ENCODE data around the gene TULP3.
A peak's percentile ranks its signal among the peaks of the same experiment; 100 is the strongest.
"Not testable (repeated sequence)": the region's sequence is repeated elsewhere in the genome, so short reads cannot be mapped to it uniquely, and the experiment has no call there.

The TULP3 gene

DNA sequence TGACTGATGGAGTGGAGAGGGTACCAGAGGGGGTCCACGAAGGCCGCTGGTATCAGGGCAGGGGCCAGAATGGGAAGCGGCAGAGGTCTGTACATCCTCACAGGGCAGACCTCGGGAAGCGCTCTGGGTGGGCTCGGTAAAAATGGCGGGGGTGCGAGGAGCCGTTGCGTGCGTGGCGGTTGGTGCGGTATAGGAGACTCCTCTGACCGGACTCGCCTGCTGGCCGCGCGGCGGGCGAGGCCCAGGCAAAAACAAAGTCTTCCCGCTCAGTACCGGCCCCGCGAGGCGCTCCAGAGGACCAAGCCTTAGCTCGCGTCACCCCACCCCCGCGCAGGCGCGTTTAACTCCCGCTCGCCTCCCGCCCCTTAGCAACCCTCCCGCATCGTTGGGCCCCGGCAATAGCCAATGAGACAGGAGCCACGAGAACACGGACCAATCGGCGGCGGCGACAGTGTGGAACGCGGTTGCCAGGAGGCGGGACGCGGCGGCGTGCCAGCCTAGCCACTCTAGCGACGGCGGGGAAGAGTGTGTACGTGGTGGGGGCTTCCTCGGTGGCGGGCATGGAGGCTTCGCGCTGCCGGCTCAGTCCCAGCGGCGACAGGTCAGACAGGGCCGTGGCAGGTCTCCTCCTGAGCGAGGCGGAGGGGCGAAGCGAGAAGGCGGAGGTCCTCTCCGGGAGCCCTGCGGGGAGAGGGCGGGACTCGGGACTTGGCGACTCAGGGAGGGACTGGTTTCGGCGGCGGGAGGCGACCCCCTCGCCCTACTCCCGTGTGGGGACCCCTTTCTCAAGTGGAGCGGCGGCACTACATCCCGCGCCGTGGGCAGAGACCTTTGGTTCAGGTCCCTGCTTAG lies at the start of gene TULP3:
Gene TULP3, plus strand, starts transcription at position 504 of the 852 bp plus-strand sequence. Its CDS starts 57 bp downstream, at position 561.
- peak; percentile 94 to 95 for DNase-seq (ENCODE audit: low read depth in 2 of 2)

GRCh38 chr12:2841056-2841650 lies 49.5 kb upstream of the TULP3 start:
- DNase-seq (ENCODE audit: low read depth in 2 of 2), result no peak

GRCh38 chr12:2842948-2843347 lies 47.7 kb upstream of the TULP3 start:
- DNase-seq (ENCODE audit: low read depth in 2 of 2), result no peak

- no peak for DNase-seq (ENCODE audit: low read depth in 2 of 2)
These were observed 45.9 kb upstream of the TULP3 start for GRCh38 chr12:2844786-2845185.

- DNase-seq (ENCODE audit: low read depth in 2 of 2), result no peak
These were observed 45.4 kb upstream of the TULP3 start for GRCh38 chr12:2845280-2845679.

GRCh38 chr12:2851931-2852330 lies 38.8 kb upstream of the TULP3 start:
- no peak for DNase-seq (ENCODE audit: low read depth in 2 of 2)

- DNase-seq (ENCODE audit: low read depth in 2 of 2), result peak in 1 of 2 donors; percentile 15
These were observed 37.1 kb upstream of the TULP3 start for GRCh38 chr12:2853626-2854025.

GRCh38 chr12:2854669-2855453 lies 35.8 kb upstream of the TULP3 start:
- no peak for DNase-seq (ENCODE audit: low read depth in 2 of 2)

GRCh38 chr12:2855546-2855945 lies 35.1 kb upstream of the TULP3 start:
- no peak for DNase-seq (ENCODE audit: low read depth in 2 of 2)

DNA sequence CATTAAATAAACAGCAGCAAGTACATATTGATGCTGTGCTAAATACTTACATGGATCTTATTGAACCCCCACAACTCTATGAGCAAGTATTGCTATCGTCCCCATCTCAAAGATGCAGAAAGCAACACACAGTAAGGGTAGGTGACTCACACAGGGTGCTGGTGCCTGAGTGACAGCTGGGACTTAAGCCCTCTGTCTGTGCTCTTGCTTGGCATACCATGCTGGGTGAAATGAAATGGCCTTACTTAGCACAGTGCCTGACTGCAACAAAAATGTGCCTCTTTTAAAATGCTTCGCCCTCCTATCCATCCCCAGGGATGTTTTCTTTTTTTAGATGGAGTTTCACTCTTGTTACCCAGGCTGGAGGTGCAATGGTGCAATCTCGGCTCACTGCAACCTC lies 34.6 kb upstream of the TULP3 start:
- no peak for DNase-seq (ENCODE audit: low read depth in 2 of 2)

DNA sequence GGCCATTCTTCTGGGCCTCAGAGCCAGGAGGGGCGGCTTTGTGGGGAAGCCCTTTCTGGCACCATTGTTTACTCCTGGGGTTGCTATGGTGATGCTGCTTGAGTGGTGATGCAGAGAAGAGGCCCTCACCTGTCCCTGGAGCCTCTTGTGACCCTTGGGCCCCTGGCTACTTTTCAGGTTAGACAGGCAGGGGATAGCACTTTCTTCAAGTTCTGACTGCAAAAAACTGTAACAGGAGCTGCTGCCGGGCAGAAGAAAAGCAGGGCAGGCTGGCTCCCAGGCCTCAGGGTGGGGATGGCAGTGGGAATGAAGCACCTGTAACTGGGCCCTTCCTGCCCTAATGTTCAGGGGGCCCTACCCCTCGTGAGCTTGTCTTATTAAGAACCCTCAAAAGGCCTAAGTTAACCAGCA lies 33.7 kb upstream of the TULP3 start, which contains the start of gene TEX52:
Gene TEX52, minus strand, starts transcription at position 19 of the 411 bp plus-strand sequence. Its CDS starts 13 bp downstream, at position 6.
- DNase-seq (ENCODE audit: low read depth in 2 of 2), result no peak

DNA sequence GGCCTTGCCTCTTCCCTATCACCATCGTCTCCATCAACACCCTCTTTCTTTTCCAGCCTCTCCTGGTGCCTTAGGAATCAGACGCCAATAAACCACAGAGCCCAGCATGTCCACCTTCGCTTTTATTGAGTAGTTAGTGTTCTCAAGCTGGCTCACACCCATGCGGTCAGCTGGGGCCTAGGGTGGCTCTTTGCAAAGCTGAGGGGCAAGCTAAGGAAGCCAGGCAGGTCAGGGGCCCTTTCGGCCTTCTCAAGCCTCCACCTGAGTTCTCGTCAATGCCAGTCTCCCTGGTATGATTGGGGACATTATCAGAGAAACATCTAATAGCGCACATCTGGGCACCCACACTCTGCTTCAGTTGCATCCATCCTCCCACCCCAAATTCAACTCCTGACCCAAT lies 33.1 kb upstream of the TULP3 start:
- no peak for DNase-seq (ENCODE audit: low read depth in 2 of 2)

DNA sequence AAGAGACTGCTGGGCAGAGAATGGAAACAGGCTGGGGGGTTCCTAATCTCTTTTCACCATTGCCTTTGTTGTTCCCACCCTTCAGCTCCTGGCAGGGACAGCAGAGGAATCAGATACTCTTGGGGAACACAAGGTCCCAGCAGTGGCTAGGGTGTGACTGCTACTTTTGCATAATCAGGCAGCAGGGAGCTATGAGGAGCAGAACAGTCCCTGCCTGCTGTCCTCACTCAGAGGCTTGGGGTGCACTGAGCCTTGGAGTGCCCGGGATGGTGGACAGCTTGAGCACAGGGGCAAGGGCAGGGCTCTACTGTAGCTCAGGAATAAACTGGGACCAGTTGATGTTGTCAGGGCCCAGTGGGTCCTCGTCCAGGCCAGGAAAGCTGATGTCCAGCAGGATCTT lies 32.4 kb upstream of the TULP3 start:
- DNase-seq (ENCODE audit: low read depth in 2 of 2), result no peak

- DNase-seq (ENCODE audit: low read depth in 2 of 2), result no peak
These were observed 31.7 kb upstream of the TULP3 start for GRCh38 chr12:2858944-2859421.

DNA sequence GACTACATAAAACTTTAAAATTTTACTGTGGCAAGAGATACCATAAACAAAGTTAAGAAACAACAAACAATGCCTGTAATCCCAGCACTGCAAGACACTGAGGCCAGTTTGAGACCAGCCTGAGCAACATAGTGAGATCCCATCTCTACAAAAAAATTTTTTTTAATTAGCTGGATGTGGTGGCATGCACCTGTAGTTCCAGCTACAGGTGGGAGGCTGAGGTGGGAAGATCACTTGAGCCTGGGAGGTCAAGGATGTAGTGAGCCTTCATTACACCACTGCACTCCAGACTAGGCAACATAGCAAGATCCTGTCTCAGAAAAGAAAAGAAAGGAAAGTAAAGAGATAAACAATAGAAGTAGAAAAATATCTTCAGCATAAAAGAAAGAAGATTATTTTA lies 30.5 kb upstream of the TULP3 start:
- no peak for DNase-seq (ENCODE audit: low read depth in 2 of 2)

GRCh38 chr12:2862876-2863275 lies 27.8 kb upstream of the TULP3 start:
- no peak for DNase-seq (ENCODE audit: low read depth in 2 of 2)

DNA sequence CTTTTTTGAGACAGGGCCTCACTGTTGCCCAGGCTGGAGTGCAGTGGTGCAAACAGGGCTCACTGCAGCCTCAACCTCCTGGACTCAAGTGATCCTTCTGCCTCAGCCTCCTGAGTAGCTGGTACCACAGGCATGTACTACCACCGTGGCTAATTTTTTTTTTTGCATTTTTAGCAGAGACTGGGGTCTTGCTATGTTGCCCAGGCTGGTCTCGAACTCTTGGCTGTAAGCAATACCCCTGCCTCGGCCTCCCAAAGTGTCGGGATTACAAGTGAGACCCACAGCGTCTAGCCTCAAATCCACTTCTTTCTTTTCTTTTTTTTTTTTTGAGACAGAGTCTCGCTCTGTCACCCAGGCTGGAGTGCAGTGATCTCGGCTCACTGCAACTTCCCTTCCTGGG lies 27.3 kb upstream of the TULP3 start:
- DNase-seq (ENCODE audit: low read depth in 2 of 2), result not testable (repeated sequence)

DNA sequence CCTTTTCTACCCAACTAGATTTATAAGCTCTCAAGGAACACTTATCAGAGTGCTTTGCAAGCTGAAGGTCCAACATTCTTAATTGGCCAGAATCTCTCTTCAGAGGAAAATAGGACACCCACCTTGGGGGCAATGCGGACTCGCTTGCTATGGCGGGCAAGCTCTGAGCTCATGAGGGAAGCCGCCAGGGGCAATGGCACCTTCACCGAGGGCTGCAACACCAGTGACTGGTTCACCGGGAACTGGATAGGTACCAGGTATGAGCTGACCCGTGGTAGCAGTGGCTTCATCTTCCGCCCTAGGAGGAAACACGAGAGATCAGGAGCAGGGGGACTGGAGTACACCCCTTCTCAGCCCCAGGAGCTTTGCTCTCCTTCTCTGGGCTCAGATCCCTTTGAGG lies 26.5 kb upstream of the TULP3 start:
- DNase-seq (ENCODE audit: low read depth in 2 of 2), result no peak

- not testable (repeated sequence) for DNase-seq (ENCODE audit: low read depth in 2 of 2)
These were observed 21.6 kb upstream of the TULP3 start for GRCh38 chr12:2868986-2869632.

- DNase-seq (ENCODE audit: low read depth in 2 of 2), result peak in 1 of 2 donors; percentile 8
These were observed 14.2 kb upstream of the TULP3 start for GRCh38 chr12:2876431-2877046.
